ENCODE measurements around the gene IL21R.
"Not testable (repeated sequence)": the region's sequence is repeated elsewhere in the genome, so short reads cannot be mapped to it uniquely, and the experiment has no call there.

Gene IL21R

DNA sequence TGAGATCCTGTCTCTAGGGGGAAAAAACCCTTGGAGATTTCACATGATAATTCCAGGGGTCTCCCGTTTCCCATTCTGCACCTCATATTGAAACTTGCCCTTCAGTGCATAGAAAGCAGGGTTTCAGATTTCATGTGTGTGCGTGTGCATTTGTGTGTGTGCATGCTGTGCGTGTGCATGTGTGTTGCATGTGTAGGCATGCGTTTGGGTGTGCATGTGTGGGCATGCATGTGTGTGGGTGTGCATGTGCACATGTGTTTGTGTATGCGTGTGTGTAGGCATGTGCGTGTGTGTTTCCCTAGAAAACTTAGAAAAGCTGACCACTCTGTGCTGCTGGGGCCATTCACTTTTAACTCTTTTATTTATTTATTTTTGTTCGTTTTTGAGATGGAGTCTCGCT lies 40.0 kb downstream of the IL21R start:
- in situ Hi-C loops (cut with MboI; ENCODE audit: low sequenced_read_pairs): no loop called here

- in situ Hi-C loops (cut with MboI; ENCODE audit: low sequenced_read_pairs): no loop called here
Observed at GRCh38 chr16:27444015-27444414, 42.0 kb downstream of the IL21R start.

- in situ Hi-C loops (cut with MboI; ENCODE audit: low sequenced_read_pairs): no loop called here
Observed at GRCh38 chr16:27444470-27444869, 42.5 kb downstream of the IL21R start.

- in situ Hi-C loops (cut with MboI; ENCODE audit: low sequenced_read_pairs): no loop called here
Observed at GRCh38 chr16:27445502-27446175, 43.7 kb downstream of the IL21R start.

DNA sequence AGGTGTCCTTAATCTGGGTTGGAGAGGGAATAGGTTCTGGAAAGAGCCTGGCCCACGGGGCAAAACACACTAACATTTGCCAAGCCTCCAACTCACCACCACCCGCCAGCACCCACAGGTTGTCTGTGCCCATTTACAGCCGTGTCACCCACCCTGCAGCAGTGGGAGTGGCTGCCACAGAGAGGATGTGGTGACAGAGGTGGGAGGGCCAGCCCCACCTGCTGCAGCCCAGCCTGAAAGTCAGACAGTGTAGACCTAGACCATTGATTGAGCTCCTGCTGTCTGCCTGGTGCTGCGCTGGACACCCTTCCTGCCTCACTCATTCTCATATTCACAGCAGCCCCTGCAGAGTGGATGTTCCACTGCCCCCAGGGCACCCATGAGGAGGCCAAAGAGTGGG lies 44.7 kb downstream of the IL21R start:
- in situ Hi-C loops (cut with MboI; ENCODE audit: low sequenced_read_pairs): no loop called here

DNA sequence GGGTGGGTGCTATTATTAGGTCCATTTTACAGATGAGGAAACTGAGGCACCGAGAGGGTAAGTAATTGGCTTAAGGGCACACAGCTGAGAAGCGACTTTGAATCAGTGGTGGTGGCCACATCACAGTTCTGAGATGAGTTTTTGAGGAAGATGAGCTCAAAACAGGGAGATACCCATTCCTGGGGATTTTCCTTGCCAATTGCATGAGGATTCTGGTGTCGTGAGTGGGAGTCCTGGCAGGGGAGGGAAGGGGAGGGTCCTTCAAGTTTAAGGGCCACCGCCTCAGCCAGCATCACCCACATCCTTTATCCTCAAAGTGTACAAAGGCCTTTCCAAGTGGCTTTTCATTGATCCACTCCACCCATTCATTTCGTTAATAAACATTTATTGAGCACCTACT lies 45.3 kb downstream of the IL21R start:
- in situ Hi-C loops (cut with MboI; ENCODE audit: low sequenced_read_pairs): no loop called here

GRCh38 chr16:27448532-27449433 lies 46.8 kb downstream of the IL21R start:
- in situ Hi-C loops (cut with MboI; ENCODE audit: low sequenced_read_pairs): no loop called here

- in situ Hi-C loops (cut with MboI; ENCODE audit: low sequenced_read_pairs): no loop called here
Observed at GRCh38 chr16:27449434-27450195, 47.6 kb downstream of the IL21R start.

GRCh38 chr16:27450196-27450549 lies 48.2 kb downstream of the IL21R start:
- in situ Hi-C loops (cut with MboI; ENCODE audit: low sequenced_read_pairs): no loop called here

DNA sequence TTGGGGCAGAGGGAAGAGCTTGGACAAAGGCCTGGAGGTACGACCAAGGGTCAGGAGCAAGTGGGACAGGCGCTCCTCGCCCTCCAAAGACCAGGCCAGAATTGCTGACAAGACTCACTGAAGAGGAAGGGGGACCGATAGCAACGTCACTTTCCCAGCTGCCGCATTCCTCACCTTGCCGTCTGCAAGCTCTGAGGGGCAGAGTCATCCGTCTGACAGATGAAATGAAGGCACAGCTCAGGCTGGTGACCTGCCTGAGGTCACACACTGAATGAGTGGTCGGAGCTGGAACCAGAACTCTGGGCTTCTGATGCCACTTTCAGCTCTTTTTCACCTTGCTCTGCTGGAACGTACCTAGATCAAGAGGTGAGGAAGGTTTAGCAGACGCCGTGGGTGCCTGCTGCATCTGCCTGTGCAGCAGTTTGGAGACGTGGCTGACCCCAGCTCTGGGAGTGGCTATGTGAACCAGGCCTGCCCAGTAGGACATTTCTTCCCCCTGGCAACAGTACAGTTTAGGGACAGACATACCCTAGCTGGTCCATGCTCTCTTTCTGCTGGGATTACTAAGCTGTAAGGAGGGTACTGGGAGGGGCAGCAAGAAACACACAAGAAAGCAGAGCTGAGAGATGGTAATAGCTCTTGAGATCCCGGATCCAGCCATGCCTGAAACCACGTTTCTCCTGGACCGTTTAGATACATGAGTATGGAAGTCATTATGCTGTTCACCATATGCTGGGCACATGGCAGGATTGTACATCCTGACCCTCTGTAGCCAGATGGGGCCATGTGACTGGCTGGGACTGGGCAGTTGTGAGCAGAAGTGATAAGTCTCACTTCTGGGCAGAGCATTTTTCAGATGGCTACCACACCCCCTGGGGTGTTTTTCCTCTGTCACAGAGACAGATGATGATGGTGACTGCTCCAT lies 50.9 kb downstream of the IL21R start:
- in situ Hi-C loops (cut with MboI; ENCODE audit: low sequenced_read_pairs): no loop called here

DNA sequence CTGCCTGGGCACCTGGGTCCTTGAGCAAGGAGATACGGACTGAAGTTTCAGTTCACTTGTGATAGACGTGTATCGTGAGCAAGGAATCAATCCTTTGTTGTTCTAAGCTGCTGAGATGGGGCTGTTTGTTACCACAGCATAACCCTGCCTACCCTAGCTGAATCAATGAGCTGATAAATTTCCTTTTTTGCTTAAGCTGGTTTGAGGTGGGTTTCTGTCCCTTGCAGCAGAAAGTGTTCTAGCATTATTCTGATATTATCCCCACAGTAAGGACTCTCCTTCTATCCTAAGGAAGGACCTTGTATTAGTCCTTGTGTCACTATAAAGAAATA lies 51.5 kb downstream of the IL21R start:
- in situ Hi-C loops (cut with MboI; ENCODE audit: low sequenced_read_pairs): no loop called here

- in situ Hi-C loops (cut with MboI; ENCODE audit: low sequenced_read_pairs): no loop called here
Observed at GRCh38 chr16:27455700-27456099, 53.7 kb downstream of the IL21R start.

DNA sequence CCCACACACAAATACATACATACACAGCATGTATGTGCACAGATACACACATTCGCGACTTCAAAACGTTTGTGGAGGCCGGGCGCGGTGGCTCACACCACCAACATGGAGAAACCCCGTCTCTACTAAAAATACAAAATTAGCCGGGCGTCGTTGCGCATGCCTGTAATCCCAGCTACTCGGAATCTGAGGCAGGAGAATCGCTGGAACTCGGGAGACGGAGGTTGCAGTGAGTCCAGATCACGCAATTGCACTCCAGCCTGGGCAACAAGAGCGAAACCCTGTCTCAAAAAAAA lies 55.6 kb downstream of the IL21R start:
- in situ Hi-C loops (cut with MboI; ENCODE audit: low sequenced_read_pairs): not testable (repeated sequence)

- in situ Hi-C loops (cut with MboI; ENCODE audit: low sequenced_read_pairs): no loop called here
Observed at GRCh38 chr16:27458258-27458657, 56.3 kb downstream of the IL21R start.

- in situ Hi-C loops (cut with MboI; ENCODE audit: low sequenced_read_pairs): no loop called here
Observed at GRCh38 chr16:27458987-27459688, 57.2 kb downstream of the IL21R start.

GRCh38 chr16:27460213-27460612 lies 58.2 kb downstream of the IL21R start:
- in situ Hi-C loops (cut with MboI; ENCODE audit: low sequenced_read_pairs): no loop called here

GRCh38 chr16:27460663-27461482 lies 58.9 kb downstream of the IL21R start:
- in situ Hi-C loops (cut with MboI; ENCODE audit: low sequenced_read_pairs): no loop called here

DNA sequence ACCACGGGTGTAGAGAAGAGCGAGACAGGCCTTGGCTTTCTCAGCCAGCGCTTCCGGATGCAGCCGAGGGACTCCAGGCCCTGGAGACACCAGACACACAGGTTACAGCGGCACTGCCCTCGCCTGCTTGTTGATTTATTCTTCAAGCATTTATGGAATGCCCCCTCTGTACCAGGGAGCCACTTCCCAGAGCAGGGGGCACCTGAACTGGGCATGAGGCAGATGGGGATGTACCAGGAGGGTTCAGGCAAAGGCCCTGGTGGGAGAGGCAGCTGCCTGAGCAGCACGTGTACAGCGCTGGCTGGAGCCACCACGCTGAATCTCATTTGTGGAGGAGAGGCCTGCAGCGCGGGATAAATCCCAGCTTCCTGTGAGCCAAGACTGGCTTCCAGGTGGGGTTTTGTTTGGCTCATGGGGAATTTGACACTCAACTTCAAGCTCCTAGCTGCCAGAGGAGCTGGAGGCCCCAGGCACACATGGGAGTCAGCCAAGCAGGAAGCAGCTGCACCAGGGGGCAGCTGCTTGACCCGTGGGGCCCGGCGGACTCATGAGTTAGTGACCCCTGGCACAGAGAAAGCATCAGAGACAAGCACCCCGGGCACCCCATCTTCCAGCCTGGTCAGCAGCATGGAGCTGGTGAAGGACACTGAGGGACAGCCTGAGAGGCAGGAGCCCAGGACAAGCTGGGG lies 59.7 kb downstream of the IL21R start:
- in situ Hi-C loops (cut with MboI; ENCODE audit: low sequenced_read_pairs): no loop called here

Data from hTERT RPE-1 (cell line).